Retinal pigment epithelial cell (primary cell): Measurements from ENCODE around the gene RHO.

ENCODE experiments used
- DNase-seq: peaks from one replicate; pipeline ENCODE4 v3.0.0-alpha.2; 2010; ENCODE audit warnings: low read depth
- H3K4me3 ChIP-seq: 2 replicates; pipeline ENCODE4 v1.5.1; 2011; ENCODE audit warnings: mild to moderate bottlenecking, low read length, control low read depth, moderate library complexity
- CTCF ChIP-seq: conservative IDR thresholded peaks from 2 replicates; pipeline ENCODE4 v1.5.1; 2011; ENCODE audit warnings: low read depth, low read length, control low read depth, inconsistent platforms

The RHO gene

GRCh38 chr3:129581623-129582022, 53.2 kb downstream of the RHO start:
- no peak for TF ChIP-seq CTCF
- no peak for DNase-seq
- no peak overlapping the region for H3K4me3 ChIP-seq

GRCh38 chr3:129582799-129583198, 54.4 kb downstream of the RHO start:
- TF ChIP-seq CTCF, result no peak
- H3K4me3 ChIP-seq, result no peak overlapping the region

DNA sequence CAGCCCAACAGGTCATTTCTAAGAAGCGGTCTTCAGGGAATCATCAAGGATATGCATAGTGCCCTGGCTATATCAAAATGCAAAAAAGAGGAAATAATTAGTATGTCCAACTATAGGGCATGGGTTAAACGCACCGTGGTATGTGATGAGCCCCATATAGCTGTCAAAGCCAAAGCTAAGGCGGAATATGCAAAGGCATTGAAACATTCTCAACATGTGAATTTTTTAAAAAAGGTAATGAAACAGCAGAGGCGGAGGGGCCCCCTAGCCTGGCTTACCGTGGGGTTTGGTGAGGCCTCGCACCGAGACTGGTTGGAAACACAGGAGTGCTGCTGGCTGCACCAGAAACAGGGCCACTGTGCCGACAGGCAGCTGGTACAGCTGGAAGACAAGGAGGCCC, 54.9 kb downstream of the RHO start:
- no peak for DNase-seq
- no peak for TF ChIP-seq CTCF

More at GRCh38 chr3:129582799-129583198, 54.4 kb downstream of the RHO start:
- no peak for DNase-seq

DNA sequence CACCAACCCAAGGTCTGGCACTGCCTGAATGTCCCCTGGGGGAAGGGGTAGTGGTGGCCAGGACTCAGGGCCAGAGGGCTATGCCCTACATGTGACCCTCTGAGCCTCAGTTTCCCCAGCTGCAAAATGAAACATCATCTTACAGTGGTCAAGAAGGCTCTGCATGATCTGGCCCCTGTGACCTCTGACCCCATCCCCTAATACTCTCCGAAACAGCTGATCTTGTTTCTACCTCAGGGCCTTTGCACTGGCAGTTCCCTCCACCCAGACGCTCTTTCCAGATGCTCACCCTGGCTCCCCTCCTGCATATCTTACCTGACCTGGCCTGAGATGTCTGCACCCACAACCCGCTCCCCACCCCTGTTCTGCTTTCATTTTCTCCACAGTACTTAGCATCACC, 56.2 kb downstream of the RHO start:
- no peak for TF ChIP-seq CTCF
- H3K4me3 ChIP-seq, result no peak overlapping the region
- DNase-seq, result no peak

More for the DNA sequence above, 54.9 kb downstream of the RHO start:
- H3K4me3 ChIP-seq, result no peak overlapping the region
